PFSK-1 (cell line): ENCODE data around the gene KLHL13.

Experiments
- FOXP2 ChIP-seq: optimal IDR thresholded peaks from 2 replicates; pipeline ENCODE3; 2011; ENCODE audit warnings: borderline replicate concordance, control low read depth, inconsistent platforms; ENCODE audit not compliant: insufficient read depth; ENCODE audit errors: extremely low read length, extremely low read depth
- POLR2AphosphoS5 ChIP-seq: IDR thresholded peaks from 2 replicates; pipeline ENCODE4 v1.6.1; 2012; ENCODE audit warnings: low read depth, mild to moderate bottlenecking, control low read depth, low read length, moderate library complexity
- REST ChIP-seq, 2 experiments: IDR thresholded peaks; 2 replicates each; pipeline versions ENCODE4 v1.6.1 to v1.8.0; 2011 to 2012; ENCODE audit warnings: low read depth in 2 of 2, low read length in 2 of 2, control low read depth in 1 of 2, inconsistent platforms in 1 of 2, mild to moderate bottlenecking in 1 of 2, moderate library complexity in 1 of 2; ENCODE audit not compliant: insufficient read depth in 1 of 2
- SIN3A ChIP-seq: IDR thresholded peaks from 2 replicates; pipeline ENCODE4 v1.6.1; 2012; ENCODE audit warnings: mild to moderate bottlenecking, low read length, moderate library complexity, borderline replicate concordance; ENCODE audit not compliant: insufficient read depth
- TAF1 ChIP-seq: IDR thresholded peaks from 2 replicates; pipeline ENCODE4 v1.6.1; 2012; ENCODE audit warnings: low read length, control low read depth, borderline replicate concordance; ENCODE audit not compliant: insufficient read depth

DNA sequence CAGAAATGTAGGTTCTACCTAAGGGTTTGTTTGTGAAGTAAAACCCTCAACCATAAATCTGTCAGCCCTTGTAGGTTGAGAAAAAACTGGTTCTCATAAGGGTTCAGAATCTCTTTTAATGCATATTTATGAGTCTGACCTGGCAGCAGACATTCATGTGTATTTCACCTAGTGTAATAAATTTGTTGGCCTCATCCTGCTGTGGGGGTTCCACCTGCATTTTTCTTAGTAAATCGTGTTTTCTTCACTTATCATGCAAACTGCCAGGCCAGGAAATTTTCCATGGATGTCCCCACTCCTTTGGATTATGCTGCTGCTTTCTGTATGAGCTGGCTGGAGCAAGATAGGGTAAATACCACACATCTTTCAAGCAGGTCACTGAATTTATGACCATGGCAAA lies 42.4 kb downstream of the KLHL13 start:
- no peak for TF ChIP-seq POLR2AphosphoS5
- no peak for TF ChIP-seq REST (IDR thresholded peaks at IDR 0.05; ENCODE audit: insufficient read depth in 1 of 2, low read depth in 2 of 2, low read length in 2 of 2)
- TF ChIP-seq SIN3A, result no peak
- no peak for TF ChIP-seq FOXP2
- no peak for TF ChIP-seq TAF1
